PFSK-1 (cell line): Measurements from ENCODE around the gene BCAR3.

Experiments used
- POLR2AphosphoS5 ChIP-seq: IDR thresholded peaks from 2 replicates; pipeline ENCODE4 v1.6.1; 2012; ENCODE audit warnings: low read depth, mild to moderate bottlenecking, control low read depth, low read length, moderate library complexity
- REST ChIP-seq, 2 experiments: IDR thresholded peaks; 2 replicates each; pipeline versions ENCODE4 v1.6.1 to v1.8.0; 2011 to 2012; ENCODE audit warnings: low read depth in 2 of 2, low read length in 2 of 2, control low read depth in 1 of 2, inconsistent platforms in 1 of 2, mild to moderate bottlenecking in 1 of 2, moderate library complexity in 1 of 2; ENCODE audit not compliant: insufficient read depth in 1 of 2
- TAF1 ChIP-seq: IDR thresholded peaks from 2 replicates; pipeline ENCODE4 v1.6.1; 2012; ENCODE audit warnings: low read length, control low read depth, borderline replicate concordance; ENCODE audit not compliant: insufficient read depth

- TF ChIP-seq POLR2AphosphoS5 (no peak), REST (IDR thresholded peaks at IDR 0.05; ENCODE audit: insufficient read depth in 1 of 2, low read depth in 2 of 2, low read length in 2 of 2) (no peak), TAF1 (peak; percentile 40; the same call in 1 of the 2 replicates)
Observed at GRCh38 chr1:93613898-93614297, 67.7 kb downstream of the BCAR3 start.
